PC-3 (cell line): ENCODE measurements around the gene SLC17A1. TPM values are rescaled to one million over a fixed set of nuclear protein-coding genes. Genes with fewer than 3 reads are reported as not detected.

Experiments used
- ATAC-seq: fragments of 200-7000 bp; cut with Tn5 transposase; 2 replicates; pipeline ENCODE4 v1.9.1; 2020; ENCODE audit warnings: mild to moderate bottlenecking, moderate library complexity
- BruUV-seq: library from RNA; stranded (reverse); fragments of 400-500 nt; replicated peaks from 2 replicates; lab custom pipeline; 2021; lab: Mats Ljungman, UMichigan
- CTCF ChIA-PET: fragments of 300-600 bp; sonication (Branson Sonifier 250); formaldehyde crosslinking; loops from one replicate; lab custom pipeline; 2022; ENCODE audit warnings: antibody characterized with exemption; lab: Charles Lee
- POLR2A ChIA-PET: fragments of 300-600 bp; sonication (Branson Sonifier 250); formaldehyde crosslinking; loops from one replicate; lab custom pipeline; 2022; ENCODE audit warnings: antibody characterized with exemption; ENCODE audit not compliant: unreplicated experiment; lab: Charles Lee
- DNase-seq: peaks from one replicate; pipeline ENCODE4 v3.0.0-alpha.2; 2015
- H2AFZ ChIP-seq: fragments of 300-600 bp; sonication (generic); 2 replicates; pipeline ENCODE4 v1.6.0; 2016; ENCODE audit warnings: antibody characterized with exemption, low read length
- H3F3A ChIP-seq: fragments of 300-600 bp; sonication (generic); one replicate; pipeline ENCODE4 v1.6.0; 2017; ENCODE audit warnings: antibody characterized with exemption, low read length, control low read depth, mild to moderate bottlenecking; ENCODE audit not compliant: unreplicated experiment
- H3K27ac ChIP-seq: fragments of 300-600 bp; sonication (generic); 2 replicates; pipeline ENCODE4 v1.5.1; 2016; ENCODE audit warnings: mild to moderate bottlenecking, low read length
- H3K27me3 ChIP-seq: fragments of 300-600 bp; sonication (generic); 2 replicates; pipeline ENCODE4 v1.6.1; 2016; ENCODE audit warnings: low read length, mixed read lengths
- H3K36me3 ChIP-seq: fragments of 300-600 bp; sonication (generic); 2 replicates; pipeline ENCODE4 v1.6.1; 2016; ENCODE audit warnings: low read depth, mixed run types, low read length, mixed read lengths
- H3K4me1 ChIP-seq: fragments of 300-600 bp; sonication (generic); 2 replicates; pipeline ENCODE4 v1.5.1; 2016; ENCODE audit warnings: low read length; ENCODE audit not compliant: insufficient read depth
- H3K4me2 ChIP-seq: fragments of 300-600 bp; sonication (generic); 2 replicates; pipeline ENCODE4 v1.6.0; 2016; ENCODE audit warnings: low read length
- H3K4me3 ChIP-seq: fragments of 300-600 bp; sonication (generic); 2 replicates; pipeline ENCODE4 v1.5.1; 2016; ENCODE audit warnings: mild to moderate bottlenecking, low read length, mixed read lengths
- H3K79me2 ChIP-seq: fragments of 300-600 bp; sonication (generic); 2 replicates; pipeline ENCODE4 v1.6.1; 2017; ENCODE audit warnings: low read length, mixed read lengths
- H3K9ac ChIP-seq: fragments of 300-600 bp; sonication (generic); 2 replicates; pipeline ENCODE4 v1.6.0; 2016; ENCODE audit warnings: mild to moderate bottlenecking, low read length
- H3K9me2 ChIP-seq: fragments of 300-600 bp; sonication (generic); replicated peaks from 2 replicates; pipeline ENCODE4 v1.6.1; 2016; ENCODE audit warnings: mixed run types, low read length, mixed read lengths
- H3K9me3 ChIP-seq: fragments of 300-600 bp; sonication (generic); 2 replicates; pipeline ENCODE4 v1.6.1; 2016; ENCODE audit warnings: low read length, mixed read lengths
- H4K20me1 ChIP-seq: fragments of 300-600 bp; sonication (generic); 2 replicates; pipeline ENCODE4 v1.6.1; 2016; ENCODE audit warnings: low read length, mixed read lengths
- EZH2 ChIP-seq: fragments of 300-600 bp; sonication (generic); IDR thresholded peaks from one replicate; pipeline ENCODE4 v1.6.1; 2017; ENCODE audit warnings: antibody characterized with exemption, mild to moderate bottlenecking, low read length; ENCODE audit not compliant: unreplicated experiment
- EZH2phosphoT487 ChIP-seq: fragments of 300-600 bp; sonication (generic); IDR thresholded peaks from 2 replicates; pipeline ENCODE4 v1.6.1; 2018; ENCODE audit warnings: mild to moderate bottlenecking, antibody characterized with exemption, low read length, borderline replicate concordance
- intact Hi-C: fragments of 100-400 bp; cut with micrococcal nuclease; formaldehyde crosslinking; loops from 2 replicates; pipeline ENCODE4 v1.9.0; 2023
- total RNA-seq: library from RNA; depleted of rRNA; stranded (reverse); fragments of >200 nt; gene quantifications from 2 replicates; pipeline ENCODE4 v1.2.3, GENCODE V29; 2014
- TF ChIP-seq, protein P1 (sequence below): fragments of 300-600 bp; sonication (generic); conservative IDR thresholded peaks from 2 replicates; pipeline ENCODE4 v1.5.1; 2017; ENCODE audit warnings: antibody characterized with exemption, low read depth, mild to moderate bottlenecking, low read length

SLC17A1 gene
- total RNA-seq, 1 experiment from 2014 or later, result not detected

DNA sequence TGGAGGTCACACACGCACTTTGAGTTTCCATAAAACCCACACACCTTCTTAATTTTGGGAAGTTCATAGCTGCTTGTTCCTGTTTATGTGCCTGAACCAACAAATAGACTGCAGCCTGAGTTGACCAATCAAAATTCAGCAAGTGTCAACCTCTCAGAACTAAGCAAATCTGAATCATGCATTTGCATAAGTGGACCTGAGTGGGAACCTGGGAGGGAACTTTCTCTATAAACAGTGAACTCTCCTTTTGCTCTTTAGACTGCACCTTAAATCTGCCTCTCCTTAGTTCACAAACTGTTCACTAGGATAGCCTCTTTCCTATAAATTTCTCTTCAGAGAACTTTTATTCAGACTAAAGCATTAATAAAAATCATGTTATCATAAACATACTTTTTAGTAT, 37.9 kb downstream of the SLC17A1 start:
- Histone ChIP-seq H3K4me3 (no peak overlapping the region), H3K9me2 (no peaks in the 10 kb centered on the region), H3K27me3 (peaks cover 40% of the 10 kb centered on the region), H3F3A (no peaks in the 10 kb centered on the region), H3K79me2 (no peaks in the 10 kb centered on the region), H3K9ac (no peak overlapping the region), H3K36me3 (no peaks in the 10 kb centered on the region), H3K9me3 (no peaks in the 10 kb centered on the region), H3K27ac (no peak overlapping the region), H3K4me1 (no peaks in the 10 kb centered on the region), H4K20me1 (no peaks in the 10 kb centered on the region), H3K4me2 (no peak overlapping the region), H2AFZ (no peak overlapping the region)
- intact Hi-C loops, result no loop called here
- no TSS peak for BruUV-seq
- DNase-seq, result no peak
- ATAC-seq, result no peak
- ChIA-PET CTCF (interaction anchor here (0.8 kb wide), 1 partner anchor 96 kb away, joined by 4 read pairs; no protein-coding TSS in a partner anchor), POLR2A (no interaction called here)
- TF ChIP-seq EZH2, result no peak
- no peak for TF ChIP-seq EZH2phosphoT487
- TF ChIP-seq, protein P1, sequence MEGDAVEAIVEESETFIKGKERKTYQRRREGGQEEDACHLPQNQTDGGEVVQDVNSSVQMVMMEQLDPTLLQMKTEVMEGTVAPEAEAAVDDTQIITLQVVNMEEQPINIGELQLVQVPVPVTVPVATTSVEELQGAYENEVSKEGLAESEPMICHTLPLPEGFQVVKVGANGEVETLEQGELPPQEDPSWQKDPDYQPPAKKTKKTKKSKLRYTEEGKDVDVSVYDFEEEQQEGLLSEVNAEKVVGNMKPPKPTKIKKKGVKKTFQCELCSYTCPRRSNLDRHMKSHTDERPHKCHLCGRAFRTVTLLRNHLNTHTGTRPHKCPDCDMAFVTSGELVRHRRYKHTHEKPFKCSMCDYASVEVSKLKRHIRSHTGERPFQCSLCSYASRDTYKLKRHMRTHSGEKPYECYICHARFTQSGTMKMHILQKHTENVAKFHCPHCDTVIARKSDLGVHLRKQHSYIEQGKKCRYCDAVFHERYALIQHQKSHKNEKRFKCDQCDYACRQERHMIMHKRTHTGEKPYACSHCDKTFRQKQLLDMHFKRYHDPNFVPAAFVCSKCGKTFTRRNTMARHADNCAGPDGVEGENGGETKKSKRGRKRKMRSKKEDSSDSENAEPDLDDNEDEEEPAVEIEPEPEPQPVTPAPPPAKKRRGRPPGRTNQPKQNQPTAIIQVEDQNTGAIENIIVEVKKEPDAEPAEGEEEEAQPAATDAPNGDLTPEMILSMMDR, result no peak

DNA sequence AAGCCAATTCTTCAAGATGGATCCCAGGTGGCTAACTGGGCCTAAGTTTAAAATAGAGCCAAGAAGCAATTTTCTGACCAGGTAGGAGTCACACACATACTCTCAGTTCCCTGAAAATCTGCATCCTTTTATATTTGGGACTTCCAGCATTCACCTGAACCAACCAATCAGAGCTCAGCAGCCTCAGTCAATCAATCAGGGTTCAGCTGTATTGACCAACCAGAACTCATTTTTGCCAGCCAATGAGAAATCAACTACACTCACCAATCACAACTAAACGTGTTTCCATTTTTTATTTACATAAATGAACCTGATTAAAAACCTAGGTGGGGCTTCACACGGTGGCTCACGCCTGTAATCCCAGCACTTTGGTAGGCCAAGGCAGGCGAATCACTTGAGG, 39.8 kb downstream of the SLC17A1 start:
- Histone ChIP-seq H3F3A (no peaks in the 10 kb centered on the region), H3K9me3 (no peaks in the 10 kb centered on the region), H3K36me3 (no peaks in the 10 kb centered on the region), H3K79me2 (no peaks in the 10 kb centered on the region), H3K4me2 (no peak overlapping the region), H2AFZ (no peak overlapping the region), H3K27me3 (peaks cover 33% of the 10 kb centered on the region), H3K27ac (no peak overlapping the region), H3K4me3 (no peak overlapping the region), H4K20me1 (no peaks in the 10 kb centered on the region), H3K9me2 (no peaks in the 10 kb centered on the region), H3K9ac (no peak overlapping the region), H3K4me1 (no peaks in the 10 kb centered on the region)
- intact Hi-C loops, result no loop called here
- CTCF ChIA-PET, result no interaction called here
- POLR2A ChIA-PET, result no interaction called here
- ATAC-seq (no peak), DNase-seq (no peak)
- no TSS peak for BruUV-seq
- TF ChIP-seq EZH2phosphoT487 (no peak), EZH2 (no peak)
- TF ChIP-seq, protein P1, result no peak

DNA sequence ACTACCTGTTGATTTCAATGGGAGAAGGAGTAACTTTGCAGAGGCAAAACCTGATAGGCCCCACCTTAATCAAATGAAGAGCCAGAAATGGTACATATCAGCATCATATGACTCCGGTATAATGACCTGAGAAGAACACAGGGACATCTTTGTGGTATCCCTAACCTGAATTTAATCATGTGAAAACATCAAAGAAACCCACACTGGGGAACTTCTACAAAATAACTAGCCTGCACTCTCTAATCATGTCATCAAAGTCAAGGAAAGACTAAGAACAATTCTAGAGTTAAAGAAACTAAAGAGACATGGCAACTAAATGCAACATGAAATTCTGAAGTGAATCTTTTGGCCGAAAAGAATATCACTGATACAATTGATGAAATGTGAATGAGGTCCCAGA, 42.4 kb downstream of the SLC17A1 start:
- Histone ChIP-seq H3K9me2 (no peaks in the 10 kb centered on the region), H4K20me1 (no peaks in the 10 kb centered on the region), H2AFZ (no peak overlapping the region), H3K9me3 (no peaks in the 10 kb centered on the region), H3K27me3 (peaks cover 16% of the 10 kb centered on the region), H3K4me2 (no peak overlapping the region), H3F3A (no peaks in the 10 kb centered on the region), H3K79me2 (no peaks in the 10 kb centered on the region), H3K36me3 (no peaks in the 10 kb centered on the region), H3K9ac (no peak overlapping the region), H3K27ac (no peak overlapping the region), H3K4me3 (no peak overlapping the region), H3K4me1 (no peaks in the 10 kb centered on the region)
- POLR2A ChIA-PET, result no interaction called here
- ATAC-seq, result no peak
- CTCF ChIA-PET, result interaction anchor here (1.1 kb wide), 1 partner anchor 101 kb away, joined by 3 read pairs; no protein-coding TSS in a partner anchor
- BruUV-seq, result no TSS peak
- no peak for DNase-seq
- intact Hi-C loops, result loop anchor here (2.0 kb wide), 1 partner anchor 213 kb away; no protein-coding TSS in a partner anchor
- TF ChIP-seq EZH2phosphoT487, result no peak
- TF ChIP-seq EZH2, result no peak
- TF ChIP-seq, protein P1, result no peak
